Spleen (tissue), 11 donors: ENCODE data around the gene ADAM19. TPM values are rescaled to one million over a fixed set of nuclear protein-coding genes. Genes with fewer than 3 reads are reported as not detected.

Experiments
- DNase-seq: peaks from one replicate; pipeline ENCODE4 v3.0.0-alpha.2; 2020
- H3K27ac ChIP-seq, 8 donors: fragments of 200-600 bp; sonication (generic) in 7 of 8; 1 replicate in 4 of 8; 2 replicates in 4 of 8; pipeline versions ENCODE4 v1.5.0 to v1.8.0; 2016 to 2021; ENCODE audit warnings: inconsistent platforms in 4 of 8, mild to moderate bottlenecking in 4 of 8, moderate library complexity in 1 of 8
- H3K27me3 ChIP-seq, 7 donors: fragments of 200-600 bp; sonication (generic) in 6 of 7; replicated peaks in 1 of 7; 1 replicate in 4 of 7; 2 replicates in 3 of 7; pipeline versions ENCODE4 v1.5.0 to v1.8.0; 2016 to 2021; ENCODE audit warnings: inconsistent platforms in 3 of 7, mild to moderate bottlenecking in 1 of 7
- H3K36me3 ChIP-seq, 6 donors: fragments of 200-600 bp; sonication (generic) in 5 of 6; 1 replicate in 4 of 6; 2 replicates in 2 of 6; pipeline versions ENCODE4 v1.5.0 to v1.8.0; 2016 to 2021; ENCODE audit warnings: inconsistent platforms in 2 of 6
- H3K4me1 ChIP-seq, 6 donors: fragments of 200-600 bp; sonication (generic) in 5 of 6; 1 replicate in 3 of 6; 2 replicates in 3 of 6; pipeline versions ENCODE4 v1.5.0 to v1.8.0; 2016 to 2021; ENCODE audit warnings: inconsistent platforms in 3 of 6
- H3K4me3 ChIP-seq, 8 donors: fragments of 200-600 bp; sonication (generic) in 7 of 8; 1 replicate in 4 of 8; 2 replicates in 4 of 8; pipeline versions ENCODE4 v1.5.0 to v1.8.0; 2016 to 2021; ENCODE audit warnings: inconsistent platforms in 4 of 8, mild to moderate bottlenecking in 4 of 8, moderate library complexity in 2 of 8
- H3K9me3 ChIP-seq, 8 donors: fragments of 200-600 bp; sonication (generic) in 7 of 8; 1 replicate in 4 of 8; 2 replicates in 4 of 8; pipeline versions ENCODE4 v1.5.0 to v1.8.0; 2016 to 2021; ENCODE audit warnings: inconsistent platforms in 4 of 8
- POLR2A ChIP-seq, 3 donors: fragments of 450-650 bp; IDR thresholded peaks; one replicate each; pipeline ENCODE4 v1.5.1; 2017; ENCODE audit warnings: antibody characterized with exemption in 3 of 3, mild to moderate bottlenecking in 1 of 3
- POLR2AphosphoS5 ChIP-seq, 3 donors: sonication (generic); formaldehyde crosslinking; IDR thresholded peaks; one replicate each; pipeline ENCODE4 v1.5.1; 2017; ENCODE audit warnings: antibody characterized with exemption in 3 of 3
- WGBS, 5 donors: extraction: QIAGEN DNeasy Blood & Tissue Kit in 3 of 5; methylation state at CpG; one replicate each; pipeline versions ENCODE4 v1.1.5 to v1.1.7; 2013 to 2018; 5-methylcytosine and 5-hydroxymethylcytosine counted together
- intact Hi-C: fragments of 100-400 bp; cut with DNase I; formaldehyde crosslinking; loops from one replicate; pipeline ENCODE4 v1.15.0; 2023; ENCODE audit warnings: low total_unique reads
- polyA plus RNA-seq, 3 donors: library from polyadenylated mRNA; stranded (reverse); fragments of 200-250 nt; gene quantifications; one replicate each; pipeline ENCODE4 v1.2.1, GENCODE V29; 2013
- total RNA-seq, 7 donors: library from RNA; depleted of rRNA in 3 of 7; stranded (reverse); fragments of >200 nt in 3 of 7; fragmentation: NEBNext Ultra II Directional in 4 of 7; extraction: Animal tissue kit (Norgen Biotek cat#: 25700) in 4 of 7; gene quantifications; one replicate each; pipeline versions ENCODE4 v1.1.0 to v1.2.1, GENCODE V29; 2016 to 2021
- TF ChIP-seq, protein P1 (sequence below), 11 experiments: fragments of 200-600 bp in 7 of 11; fragments of 450-650 bp in 4 of 11; sonication (generic) in 4 of 11; IDR thresholded peaks in 8 of 11; conservative IDR thresholded peaks in 3 of 11; 1 replicate in 7 of 11; 2 replicates in 4 of 11; pipeline versions ENCODE4 v1.4.0 to v1.8.0; 2016 to 2021; ENCODE audit warnings: antibody characterized with exemption in 11 of 11, inconsistent platforms in 4 of 11, mild to moderate bottlenecking in 1 of 11
- donor health status: healthy with polysubstance abuse.
- donor health status: DM: no; HTN: no; CAD: no; lungs with moderate emphysema.
- donor health status: DM: no; HTN: no; CAD: no.
- donor health status: Bipolar disorder and iron deficiency.
- donor health status: healthy.
- donor health status: DM: no; HTN: no; CAD: no.
- donor health status: DM: yes; HTN: yes; CAD: no.

The ADAM19 gene
- total and polyA plus RNA-seq, 10 donors = 10.9 to 71.1 (median 51.5) TPM

DNA sequence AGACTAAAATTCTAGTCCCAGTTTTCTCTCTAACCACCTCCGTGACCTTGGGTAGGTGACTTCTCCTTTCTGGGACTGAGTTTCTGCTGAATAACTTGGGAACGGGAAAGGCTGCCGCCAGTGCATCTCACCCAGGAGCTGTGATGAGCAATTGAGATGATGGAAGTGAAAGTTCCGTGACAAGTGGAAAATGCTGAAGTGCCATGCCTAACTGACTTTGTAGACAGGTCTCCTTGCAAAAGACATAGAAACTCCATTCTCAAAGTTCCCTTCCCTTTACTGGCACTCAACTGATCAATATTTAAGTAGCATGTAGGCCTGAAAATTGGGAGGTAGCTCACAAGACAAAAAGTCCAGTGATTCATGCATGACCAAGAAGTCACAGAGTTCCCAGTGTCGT, 6.3 kb upstream of the ADAM19 start:
- DNase-seq = no peak
- TF ChIP-seq POLR2A (IDR thresholded peaks at IDR 0.05) (no peak), POLR2AphosphoS5 (IDR thresholded peaks at IDR 0.05) (no peak)
- TF ChIP-seq, protein P1, sequence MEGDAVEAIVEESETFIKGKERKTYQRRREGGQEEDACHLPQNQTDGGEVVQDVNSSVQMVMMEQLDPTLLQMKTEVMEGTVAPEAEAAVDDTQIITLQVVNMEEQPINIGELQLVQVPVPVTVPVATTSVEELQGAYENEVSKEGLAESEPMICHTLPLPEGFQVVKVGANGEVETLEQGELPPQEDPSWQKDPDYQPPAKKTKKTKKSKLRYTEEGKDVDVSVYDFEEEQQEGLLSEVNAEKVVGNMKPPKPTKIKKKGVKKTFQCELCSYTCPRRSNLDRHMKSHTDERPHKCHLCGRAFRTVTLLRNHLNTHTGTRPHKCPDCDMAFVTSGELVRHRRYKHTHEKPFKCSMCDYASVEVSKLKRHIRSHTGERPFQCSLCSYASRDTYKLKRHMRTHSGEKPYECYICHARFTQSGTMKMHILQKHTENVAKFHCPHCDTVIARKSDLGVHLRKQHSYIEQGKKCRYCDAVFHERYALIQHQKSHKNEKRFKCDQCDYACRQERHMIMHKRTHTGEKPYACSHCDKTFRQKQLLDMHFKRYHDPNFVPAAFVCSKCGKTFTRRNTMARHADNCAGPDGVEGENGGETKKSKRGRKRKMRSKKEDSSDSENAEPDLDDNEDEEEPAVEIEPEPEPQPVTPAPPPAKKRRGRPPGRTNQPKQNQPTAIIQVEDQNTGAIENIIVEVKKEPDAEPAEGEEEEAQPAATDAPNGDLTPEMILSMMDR (IDR thresholded peaks at IDR 0.05 in 8 of 11, conservative IDR thresholded peaks at IDR 0.05 in 3 of 11) = no peak

DNA sequence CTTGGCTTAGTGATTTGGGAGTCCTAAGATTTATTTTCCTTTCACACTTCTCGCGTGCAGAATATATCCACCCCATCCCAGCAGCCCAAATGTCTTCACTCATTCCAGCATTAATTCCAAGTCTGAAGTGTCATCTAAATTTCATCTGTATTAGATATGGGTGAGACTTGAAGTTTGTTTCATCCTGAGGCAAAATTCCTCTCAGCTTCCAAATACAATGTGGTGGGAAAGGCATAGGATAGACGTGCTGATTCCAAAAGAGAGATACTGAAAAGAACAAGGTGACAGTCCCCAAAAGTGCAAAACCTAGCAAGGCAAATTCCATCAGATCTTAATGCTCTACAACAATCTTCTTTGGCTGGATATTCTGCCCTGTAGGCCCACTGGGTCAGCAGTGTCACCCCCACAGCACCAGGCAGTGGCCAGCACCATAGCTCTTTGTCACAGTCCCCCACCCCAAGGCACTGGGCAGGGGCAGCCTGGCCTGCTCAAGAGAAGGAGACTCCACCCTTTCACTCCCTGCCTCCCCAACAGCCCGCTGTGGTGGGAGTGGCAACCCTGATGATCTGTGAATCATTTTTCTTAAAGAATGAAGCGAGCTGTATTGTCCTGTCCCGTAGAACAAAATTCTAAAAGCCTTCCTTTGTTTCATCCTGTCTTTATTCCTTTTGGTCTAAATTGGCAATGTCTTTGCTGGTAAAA, 2.7 kb upstream of the ADAM19 start:
- Histone ChIP-seq H3K4me1 (peaks cover 2 to 64% (median 38%) of the 10 kb centered on the region in 6 donors), H3K9me3 (no peaks in the 10 kb centered on the region), H3K4me3 (no peak overlapping the region), H3K36me3 (no peaks in the 10 kb centered on the region), H3K27ac (peak overlapping the region in 1 of 8 donors; percentile 36), H3K27me3 (peaks cover 0 to 11% (median 0%) of the 10 kb centered on the region in 7 donors)
- intact Hi-C loops = no loop called here
- TF ChIP-seq POLR2AphosphoS5 (IDR thresholded peaks at IDR 0.05) (no peak), POLR2A (IDR thresholded peaks at IDR 0.05) (no peak)
- TF ChIP-seq, protein P1 (IDR thresholded peaks at IDR 0.05 in 8 of 11, conservative IDR thresholded peaks at IDR 0.05 in 3 of 11) = no peak
- no peak for DNase-seq
- WGBS, 5 donors = 88 to 96% (median 95%) methylated on average over 6 of the region's 6 CpGs

More for the DNA sequence above, 6.3 kb upstream of the ADAM19 start:
- no peak overlapping the region for H3K4me3 ChIP-seq
- intact Hi-C loops = no loop called here
- H3K36me3 ChIP-seq = no peaks in the 10 kb centered on the region
- 73 to 87% (median 79%) methylated on average over 5 of the region's 5 CpGs for WGBS, 5 donors
- H3K4me1 ChIP-seq = peaks cover 0 to 33% (median 11%) of the 10 kb centered on the region in 6 donors
- H3K27ac ChIP-seq = no peak overlapping the region
- no peaks in the 10 kb centered on the region for H3K27me3 ChIP-seq
- H3K9me3 ChIP-seq = no peaks in the 10 kb centered on the region

DNA sequence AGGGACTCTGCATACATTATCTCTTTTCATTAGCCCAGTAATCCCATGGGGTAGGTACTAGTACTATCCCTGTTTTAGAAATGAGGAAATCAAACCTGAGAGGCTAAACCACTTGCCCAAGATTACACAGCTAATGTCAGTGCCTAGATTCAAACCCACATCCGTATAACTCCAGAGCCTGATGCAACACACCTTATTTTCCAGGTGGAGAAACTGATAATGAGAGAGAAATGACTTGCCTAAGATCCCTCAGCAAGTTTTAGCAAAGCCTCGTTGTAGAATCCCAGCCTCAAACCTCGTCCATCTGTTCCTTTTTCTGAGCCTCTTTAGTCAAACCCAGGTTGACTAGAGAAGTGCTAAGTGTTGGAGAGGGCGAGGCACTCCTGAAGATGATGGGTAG, 1.1 kb upstream of the ADAM19 start:
- H3K4me3 ChIP-seq = no peak overlapping the region
- intact Hi-C loops = no loop called here
- TF ChIP-seq POLR2A (IDR thresholded peaks at IDR 0.05) (no peak), POLR2AphosphoS5 (IDR thresholded peaks at IDR 0.05) (no peak)
- TF ChIP-seq, protein P1 (IDR thresholded peaks at IDR 0.05 in 8 of 11, conservative IDR thresholded peaks at IDR 0.05 in 3 of 11) = no peak
- H3K9me3 ChIP-seq = no peaks in the 10 kb centered on the region
- peaks cover 9 to 64% (median 40%) of the 10 kb centered on the region in 6 donors for H3K4me1 ChIP-seq
- DNase-seq = no peak
- no peaks in the 10 kb centered on the region for H3K36me3 ChIP-seq
- H3K27me3 ChIP-seq = peaks cover 0 to 11% (median 0%) of the 10 kb centered on the region in 7 donors
- H3K27ac ChIP-seq = peak overlapping the region in 4 of 8 donors; percentile 90 to 95 (median 92)
- WGBS, 5 donors = 57 to 84% (median 74%) methylated on average over 4 of the region's 4 CpGs
